Measurements from ENCODE around the gene TMEM168. TPM values are rescaled to one million over a fixed set of nuclear protein-coding genes. Genes with fewer than 3 reads are reported as not detected.
A peak's percentile ranks its signal among the peaks of the same experiment; 100 is the strongest.
"Not testable (repeated sequence)": the region's sequence is repeated elsewhere in the genome, so short reads cannot be mapped to it uniquely, and the experiment has no call there.

The TMEM168 gene
- 23.8 and 24.4 TPM in 2 replicates for total RNA-seq
- 17.2 and 23.4 TPM in 2 replicates for polyA plus RNA-seq
- 13.2 and 17.4 TPM in 2 replicates for polyA plus RNA-seq (2011; cell fraction: cytosol; rRNA removed)
- 37.2 and 44.7 TPM in 2 replicates for polyA plus RNA-seq (2011; cell fraction: nucleus; rRNA removed)
- 17.8 and 21.1 TPM in 2 replicates for polyA plus RNA-seq (2012)
- 34.2 and 45.0 TPM in 2 replicates for polyA minus RNA-seq
- 2.8 TPM for polyA minus RNA-seq (2011; cell fraction: cytosol; rRNA and poly(A)+ RNA removed)
- polyA minus RNA-seq (2011; cell fraction: nucleus; rRNA and poly(A)+ RNA removed): 17.9 and 29.7 TPM in 2 replicates
- percentile 81 among the genes with signal in this experiment for Bru-seq, nascent RNA
- percentile 82 among the genes with signal in this experiment for BruChase-seq, experiment 1, labeled RNA remaining after a 6-hour chase
- percentile 92 among the genes with signal in this experiment for BruChase-seq, experiment 2, labeled RNA remaining after a 2-hour chase
- long read RNA-seq, full-length matches to known transcripts: 37 of 61 reads
- long read RNA-seq, partial matches to known transcripts: 8 of 61 reads
- long read RNA-seq, other reads (novel, unspliced or antisense): 16 of 61 reads

GRCh38 chr7:112789817-112790585 is at the start of gene TMEM168:
TSS of gene TMEM168 (minus strand) at chr7:112790393. CDS start at chr7:112784825, 5,568 bp downstream.
- CTCF ChIA-PET: interaction anchor here (0.7 to 1.1 kb wide), 5 partner anchors 10 to 109 kb away, joined by 3 to 5 read pairs (median 4); no protein-coding TSS in a partner anchor
- peak; percentile 72 for FAIRE-seq
- dilution Hi-C loops (cut with MboI; ENCODE audit: extremely low pct_ligation_motif_present, low sequenced_read_pairs): no loop called here

GRCh38 chr7:112835928-112836327 is 45.7 kb upstream of the TMEM168 start:
- CTCF ChIA-PET; H3K4me2 ChIP-seq (ENCODE audit: insufficient read depth, low read length); intact Hi-C loops (cut with micrococcal nuclease); H4K20me1 ChIP-seq (replicated peaks; ENCODE audit: control insufficient read depth, extremely low read depth, insufficient read depth, low read length); H3K36me3 ChIP-seq (ENCODE audit: control insufficient read depth in 2 of 2, extremely low read depth in 1 of 2, insufficient read depth in 2 of 2, low read length in 2 of 2); BruUV-seq (replicated peaks); POLR2A ChIA-PET; H2AFZ ChIP-seq (ENCODE audit: low read depth, low read length); H3K9me1 ChIP-seq (replicated peaks; ENCODE audit: control insufficient read depth, extremely low read depth, insufficient read depth, low read length); dilution Hi-C loops (cut with MboI; ENCODE audit: extremely low pct_ligation_motif_present, low sequenced_read_pairs); FAIRE-seq; H3K9me3 ChIP-seq (replicated peaks; ENCODE audit: control insufficient read depth, insufficient read depth, low read length); H3K9ac ChIP-seq (replicated peaks; ENCODE audit: extremely low read depth, insufficient read depth, low read length); H3K4me1 ChIP-seq (ENCODE audit: control insufficient read depth, extremely low read depth, insufficient read depth, low read length); H3K79me2 ChIP-seq (ENCODE audit: control insufficient read depth, insufficient read depth, low read length); H3K4me3 ChIP-seq (replicated peaks in 1 of 3; ENCODE audit: insufficient read depth in 1 of 3, low read depth in 1 of 3, low read length in 3 of 3); DNase-seq (ENCODE audit: low read depth, low spot score); H3K27ac ChIP-seq (ENCODE audit: insufficient read depth, low read depth, low read length); H3K27me3 ChIP-seq (ENCODE audit: control insufficient read depth in 2 of 2, insufficient read depth in 2 of 2, low read length in 2 of 2): not testable (repeated sequence)

More at GRCh38 chr7:112789817-112790585, at the start of gene TMEM168:
- peak; percentile 87 for DNase-seq (ENCODE audit: low read depth, low spot score)
- Histone ChIP-seq H3K36me3 (ENCODE audit: control insufficient read depth in 2 of 2, extremely low read depth in 1 of 2, insufficient read depth in 2 of 2, low read length in 2 of 2) (no peaks in the 10 kb centered on the region), H3K27me3 (ENCODE audit: control insufficient read depth in 2 of 2, insufficient read depth in 2 of 2, low read length in 2 of 2) (no peaks in the 10 kb centered on the region), H3K4me2 (ENCODE audit: insufficient read depth, low read length) (peak within 1 kb of the TSS; percentile 87), H3K9me3 (replicated peaks; ENCODE audit: control insufficient read depth, insufficient read depth, low read length) (no peaks in the 10 kb centered on the region), H4K20me1 (replicated peaks; ENCODE audit: control insufficient read depth, extremely low read depth, insufficient read depth, low read length) (no peaks in the 10 kb centered on the region), H3K79me2 (ENCODE audit: control insufficient read depth, insufficient read depth, low read length) (peaks cover 19% of the 10 kb centered on the region), H3K4me1 (ENCODE audit: control insufficient read depth, extremely low read depth, insufficient read depth, low read length) (peaks cover 18% of the 10 kb centered on the region), H3K27ac (ENCODE audit: insufficient read depth, low read depth, low read length) (peak within 1 kb of the TSS; percentile 76), H3K9ac (replicated peaks; ENCODE audit: extremely low read depth, insufficient read depth, low read length) (peak within 1 kb of the TSS; percentile 98), H2AFZ (ENCODE audit: low read depth, low read length) (peak within 1 kb of the TSS; percentile 98), H3K4me3 (replicated peaks in 1 of 3; ENCODE audit: insufficient read depth in 1 of 3, low read depth in 1 of 3, low read length in 3 of 3) (peak within 1 kb of the TSS; percentile 84 to 87 (median 86)), H3K9me1 (replicated peaks; ENCODE audit: control insufficient read depth, extremely low read depth, insufficient read depth, low read length) (peaks cover 6% of the 10 kb centered on the region)
- TF ChIP-seq FOS (IDR thresholded peaks at IDR 0.05; ENCODE audit: borderline replicate concordance, insufficient read depth, low read length) (no peak), EZH2 (IDR thresholded peaks at IDR 0.05; ENCODE audit: borderline replicate concordance, low read depth, low read length, severe bottlenecking) (no peak), POLR2A (IDR thresholded peaks at IDR 0.05; ENCODE audit: low read depth, low read length) (peak; percentile 85), CTCF (IDR thresholded peaks at IDR 0.05; ENCODE audit: extremely low read depth in 1 of 2, insufficient read depth in 1 of 2, low read depth in 1 of 2, low read length in 2 of 2) (no peak), MYC (IDR thresholded peaks at IDR 0.05; ENCODE audit: low read depth, low read length) (peak; percentile 37), GATA2 (IDR thresholded peaks at IDR 0.05; ENCODE audit: insufficient read depth, insufficient read length, low read depth, low read length) (no peak), POLR2AphosphoS5 (IDR thresholded peaks at IDR 0.05; ENCODE audit: insufficient read depth, low read depth, low read length) (peak; percentile 83), JUN (IDR thresholded peaks at IDR 0.05; ENCODE audit: borderline replicate concordance, insufficient read depth, insufficient read length, low read depth) (no peak)
- TSS peak; percentile 83 for BruUV-seq (replicated peaks)
- intact Hi-C loops (cut with micrococcal nuclease): loop anchor here (1.0 to 10.0 kb wide), 3 partner anchors 9 to 325 kb away; partner anchors contain the start of gene SMIM30
- POLR2A ChIA-PET: interaction anchor here (1.2 to 1.5 kb wide), 2 partner anchors 21 to 150 kb away, joined by 3 read pairs; a partner anchor contains a TSS

Data from endothelial cell of umbilical vein (primary cell).